AG04450 (cell line): ENCODE results near the gene NTM. TPM values are rescaled to one million over a fixed set of nuclear protein-coding genes. Genes with fewer than 3 reads are reported as not detected.

Experiments
- CTCF ChIA-PET: fragments of 300-600, 350-600 bp; formaldehyde crosslinking; extraction: SDS; loops from one replicate; lab custom pipeline; 2022; ENCODE audit warnings: antibody characterized with exemption, inconsistent platforms; lab: Charles Lee
- POLR2A ChIA-PET: fragments of 350-600 bp; formaldehyde crosslinking; extraction: SDS; loops from one replicate; lab custom pipeline; 2021; ENCODE audit warnings: antibody characterized with exemption, inconsistent platforms; lab: Yijun Ruan, JAX
- DNase-seq: peaks from one replicate; pipeline ENCODE4 v3.0.0-alpha.2; 2011; ENCODE audit warnings: low read depth, low spot score
- H3K27ac ChIP-seq: one replicate; pipeline ENCODE4 v1.5.1; 2012; ENCODE audit warnings: low read depth, low read length, control low read depth
- H3K27me3 ChIP-seq: one replicate; pipeline ENCODE4 v1.6.0; 2012; ENCODE audit warnings: low read length; ENCODE audit not compliant: control insufficient read depth, insufficient read depth
- H3K4me3 ChIP-seq: 2 replicates; pipeline ENCODE4 v1.5.1; 2011; ENCODE audit warnings: mild to moderate bottlenecking, low read depth, low read length, control low read depth
- H3K9me3 ChIP-seq: 2 replicates; pipeline ENCODE4 v1.5.1; 2012; ENCODE audit warnings: low read length; ENCODE audit not compliant: control insufficient read depth, insufficient read depth
- CTCF ChIP-seq: IDR thresholded peaks from 2 replicates; pipeline ENCODE4 v1.5.1; 2011; ENCODE audit warnings: low read depth, low read length, control low read depth, inconsistent platforms
- polyA plus RNA-seq: library from polyadenylated mRNA; depleted of rRNA; stranded (reverse); fragments of >200 nt; gene quantifications from 2 replicates; pipeline ENCODE4 v1.2.3, GENCODE V29; 2011

Gene NTM
- polyA plus RNA-seq, 1 experiment, result 26.9 TPM

DNA sequence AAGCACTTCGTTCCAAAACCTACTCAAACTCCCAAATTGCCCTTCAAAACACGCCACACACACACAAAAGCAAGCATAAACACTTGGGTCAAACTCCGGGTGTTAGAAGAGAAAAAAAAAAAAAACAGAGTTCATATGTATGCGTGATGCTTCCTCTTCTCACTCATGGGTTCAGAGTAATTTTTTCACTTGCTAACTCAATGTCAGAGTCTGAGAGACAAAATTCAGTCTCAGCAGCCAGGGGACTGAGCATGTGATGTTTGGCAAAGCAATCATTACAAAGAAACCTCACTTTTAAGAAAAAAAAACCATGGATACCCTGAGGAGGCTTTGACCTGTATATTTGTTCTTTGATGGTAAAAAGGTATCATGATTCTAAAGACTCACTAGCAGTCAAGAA is 461.7 kb downstream of the NTM start:
- H3K27ac ChIP-seq, result no peak overlapping the region
- H3K4me3 ChIP-seq, result no peak overlapping the region
- no peak for DNase-seq
- ChIA-PET POLR2A (no interaction called here), CTCF (interaction anchor here (0.5 kb wide), 1 partner anchor 450 kb away, joined by 7 read pairs; no protein-coding TSS in a partner anchor)
- H3K9me3 ChIP-seq, result no peaks in the 10 kb centered on the region
- TF ChIP-seq CTCF, result no peak
- no peaks in the 10 kb centered on the region for H3K27me3 ChIP-seq

DNA sequence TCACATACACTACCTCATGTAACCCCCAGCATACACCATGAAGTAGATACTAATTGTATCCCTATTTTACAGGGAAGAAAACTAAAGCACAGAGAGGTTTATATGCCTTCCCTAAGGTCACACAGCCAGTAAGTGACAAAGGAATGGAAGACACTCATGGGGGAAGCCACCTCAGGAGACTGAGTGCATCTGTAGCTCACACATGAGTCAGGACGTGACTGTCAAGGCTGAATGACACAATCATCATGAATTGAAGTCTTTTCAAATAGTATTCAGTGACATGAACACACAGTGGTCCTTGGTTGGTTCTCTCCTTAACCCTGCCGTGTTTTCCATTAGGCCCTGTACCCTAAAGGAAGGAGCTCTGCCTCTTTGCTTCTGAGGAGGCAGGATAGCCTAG is 463.0 kb downstream of the NTM start:
- Histone ChIP-seq H3K9me3 (no peaks in the 10 kb centered on the region), H3K4me3 (no peak overlapping the region), H3K27ac (no peak overlapping the region), H3K27me3 (no peaks in the 10 kb centered on the region)
- DNase-seq, result no peak
- POLR2A ChIA-PET, result no interaction called here
- no peak for TF ChIP-seq CTCF
- CTCF ChIA-PET, result no interaction called here

- DNase-seq, result no peak
- Histone ChIP-seq H3K9me3 (no peaks in the 10 kb centered on the region), H3K27ac (no peak overlapping the region), H3K27me3 (peaks cover 2% of the 10 kb centered on the region), H3K4me3 (no peak overlapping the region)
- ChIA-PET POLR2A (no interaction called here), CTCF (no interaction called here)
- TF ChIP-seq CTCF, result no peak
These were observed 467.1 kb downstream of the NTM start for GRCh38 chr11:131837562-131837961.

DNA sequence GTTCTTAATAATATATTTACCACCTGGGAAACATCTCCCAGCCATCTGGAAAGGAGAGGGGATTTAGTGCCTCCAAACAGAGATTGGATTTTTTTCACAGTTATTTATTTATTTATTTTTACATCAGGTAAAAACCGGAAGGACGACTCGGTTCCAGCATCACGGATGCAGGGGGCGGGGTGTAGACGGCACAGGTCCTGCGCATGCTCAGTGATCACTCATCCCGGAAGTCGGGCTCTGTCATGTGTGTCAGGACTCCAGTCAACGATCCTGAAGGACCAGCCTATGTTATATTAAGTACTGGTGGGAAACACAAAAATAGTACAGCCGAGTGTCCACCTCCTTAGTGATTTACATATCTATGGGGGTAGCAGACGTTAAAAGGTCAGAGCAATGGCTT is 467.6 kb downstream of the NTM start:
- no peaks in the 10 kb centered on the region for H3K9me3 ChIP-seq
- DNase-seq, result no peak
- H3K27ac ChIP-seq, result no peak overlapping the region
- ChIA-PET CTCF (no interaction called here), POLR2A (no interaction called here)
- no peak overlapping the region for H3K4me3 ChIP-seq
- TF ChIP-seq CTCF, result no peak
- peaks cover 2% of the 10 kb centered on the region for H3K27me3 ChIP-seq

GRCh38 chr11:131839326-131839725 is 468.9 kb downstream of the NTM start:
- ChIA-PET POLR2A (no interaction called here), CTCF (interaction anchor here (0.6 kb wide), 1 partner anchor 71 kb away, joined by 3 read pairs; no protein-coding TSS in a partner anchor)
- H3K4me3 ChIP-seq, result no peak overlapping the region
- no peak for TF ChIP-seq CTCF
- H3K9me3 ChIP-seq, result no peaks in the 10 kb centered on the region
- no peak for DNase-seq
- H3K27ac ChIP-seq, result no peak overlapping the region
- peaks cover 8% of the 10 kb centered on the region for H3K27me3 ChIP-seq
